ENCODE data around the gene SPR. TPM values are rescaled to one million over a fixed set of nuclear protein-coding genes. Genes with fewer than 3 reads are reported as not detected.

Gene SPR
- total and polyA plus RNA-seq, 2 of the 13 experiments (the other 11 are each of a cell fraction or from before 2014, with no cell fraction given) = 34.0 to 96.0 TPM

- peak; percentile 46; the same call in 1 of the 2 replicates for TF ChIP-seq AKNA (CRISPR knock-in tag; IDR thresholded peaks at IDR 0.05; ENCODE audit: borderline replicate concordance)
- TF ChIP-seq POLR2AphosphoS5 (IDR thresholded peaks at IDR 0.05; ENCODE audit: low read depth, low read length) = peak; percentile 46; the same call in 1 of the 2 replicates
- no peak for TF ChIP-seq SRSF9 (IDR thresholded peaks at IDR 0.05; ENCODE audit: borderline replicate concordance, insufficient read depth, low read depth, low read length, poor library complexity, severe bottlenecking)
- no peak; the same call in 1 of the 2 replicates for TF ChIP-seq DR1 (CRISPR knock-in tag; IDR thresholded peaks at IDR 0.05)
- no peak for TF ChIP-seq ZNF24 (IDR thresholded peaks at IDR 0.05)
- no peak for TF ChIP-seq ADNP (CRISPR knock-in tag; IDR thresholded peaks at IDR 0.05)
- TF ChIP-seq ZNF124 (CRISPR knock-in tag; IDR thresholded peaks at IDR 0.05) = peak; percentile 29; the same call in 1 of the 2 replicates
- TF ChIP-seq ZNF33B (CRISPR knock-in tag; IDR thresholded peaks at IDR 0.05) = peak; percentile 47; the same call in 1 of the 2 replicates
- no peak for TF ChIP-seq ZMYM2 (CRISPR knock-in tag; IDR thresholded peaks at IDR 0.05)
- TF ChIP-seq HHEX (CRISPR knock-in tag; IDR thresholded peaks at IDR 0.05) = no peak
- TF ChIP-seq PRDM10 (CRISPR knock-in tag; IDR thresholded peaks at IDR 0.05; ENCODE audit: low read depth) = no peak
- no peak for TF ChIP-seq SATB2 (CRISPR knock-in tag; IDR thresholded peaks at IDR 0.05)
- 0 out of 2 replicates have a peak, but pooled peaks have one; percentile 40 for TF ChIP-seq ZBTB39 (CRISPR knock-in tag; IDR thresholded peaks at IDR 0.05)
- peak; percentile 70 for TF ChIP-seq ZNF761 (CRISPR knock-in tag; conservative IDR thresholded peaks at IDR 0.05)
- TF ChIP-seq ZNF431 (CRISPR knock-in tag; IDR thresholded peaks at IDR 0.05; ENCODE audit: borderline replicate concordance, low read depth) = no peak; the same call in 1 of the 2 replicates
- TF ChIP-seq ZNF740 (CRISPR knock-in tag; IDR thresholded peaks at IDR 0.05) = no peak
- TF ChIP-seq NPAS2 (CRISPR knock-in tag; IDR thresholded peaks at IDR 0.05; ENCODE audit: borderline replicate concordance) = no peak
- no peak; the same call in 1 of the 2 replicates for TF ChIP-seq THYN1 (CRISPR knock-in tag; IDR thresholded peaks at IDR 0.05; ENCODE audit: borderline replicate concordance, low read depth)
These were observed at the start of gene SPR (continued) for GRCh38 chr2:72887032-72887739.
